CD4-positive, alpha-beta T cell treated with Interleukin-21 for 1 hour (primary cell): ENCODE data around the gene TBPL1.
A peak's percentile ranks its signal among the peaks of the same experiment; 100 is the strongest.
"Not testable (repeated sequence)": the region's sequence is repeated elsewhere in the genome, so short reads cannot be mapped to it uniquely, and the experiment has no call there.

ENCODE experiments used
- DNase-seq: peaks from one replicate; pipeline ENCODE4 v3.0.0-alpha.2; 2020

TBPL1 gene

DNA sequence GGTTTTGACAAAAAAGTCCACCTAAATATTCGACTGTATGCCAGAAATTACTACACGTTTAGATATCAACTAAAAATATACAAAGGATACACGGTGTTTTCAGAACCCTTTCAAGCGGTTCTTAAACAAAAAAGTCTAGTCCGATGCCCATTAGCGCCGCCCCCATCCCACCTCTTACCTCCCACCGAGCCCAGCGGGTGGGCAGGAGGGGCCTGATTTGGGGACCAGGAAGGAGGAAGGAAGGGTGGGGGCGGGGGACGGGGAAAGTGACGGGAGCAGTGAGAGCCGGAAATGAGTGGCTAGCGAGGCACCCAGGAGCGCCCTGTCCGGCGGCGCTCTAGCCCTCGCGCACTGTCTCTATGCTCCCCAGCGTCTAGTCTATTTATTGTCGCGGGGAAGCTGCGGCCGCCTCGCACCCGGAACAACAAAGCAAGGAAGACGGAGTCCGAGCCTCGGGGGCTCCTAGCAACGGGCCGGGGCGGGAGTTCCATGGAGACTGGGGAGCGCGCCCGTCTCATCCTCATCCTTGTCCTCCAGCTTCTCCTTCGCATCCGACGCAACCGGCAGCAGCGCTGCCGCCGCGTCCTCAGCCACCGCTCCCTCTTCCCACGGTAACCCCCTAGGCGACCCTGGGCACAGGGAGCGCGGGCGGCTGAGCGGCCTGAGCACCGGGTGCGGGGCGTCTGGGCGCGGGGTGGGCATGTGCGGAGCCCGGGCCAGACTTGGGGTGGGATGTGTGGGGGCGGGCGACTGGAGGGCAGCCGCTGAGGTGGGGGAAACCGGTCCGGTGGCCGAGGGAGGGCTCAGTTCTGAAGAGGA, at the start of gene TBPL1:
Gene TBPL1, plus strand, starts transcription at position 410 of the 819 bp plus-strand sequence. CDS start 26,902 bp downstream, outside the sequence.
- peak; percentile 94 for DNase-seq

DNA sequence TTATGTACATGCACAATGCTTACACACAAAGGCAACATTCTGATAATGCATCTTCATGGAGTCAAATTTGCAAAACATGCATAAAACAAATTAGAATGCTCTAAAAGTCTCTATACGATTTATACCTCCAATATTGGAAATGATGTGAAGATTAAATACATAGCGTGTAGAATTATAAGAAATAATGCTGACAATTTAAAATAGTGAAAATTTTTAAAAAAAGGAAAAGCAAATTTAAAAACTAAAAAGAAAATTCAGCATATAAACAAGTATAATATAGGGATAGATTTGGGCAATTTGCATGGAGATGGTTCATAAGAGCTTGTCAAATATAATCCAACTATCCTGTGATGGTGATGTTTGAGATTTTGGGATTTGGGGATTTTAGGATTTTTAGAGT, 49.2 kb upstream of the TBPL1 start:
- no peak for DNase-seq

DNA sequence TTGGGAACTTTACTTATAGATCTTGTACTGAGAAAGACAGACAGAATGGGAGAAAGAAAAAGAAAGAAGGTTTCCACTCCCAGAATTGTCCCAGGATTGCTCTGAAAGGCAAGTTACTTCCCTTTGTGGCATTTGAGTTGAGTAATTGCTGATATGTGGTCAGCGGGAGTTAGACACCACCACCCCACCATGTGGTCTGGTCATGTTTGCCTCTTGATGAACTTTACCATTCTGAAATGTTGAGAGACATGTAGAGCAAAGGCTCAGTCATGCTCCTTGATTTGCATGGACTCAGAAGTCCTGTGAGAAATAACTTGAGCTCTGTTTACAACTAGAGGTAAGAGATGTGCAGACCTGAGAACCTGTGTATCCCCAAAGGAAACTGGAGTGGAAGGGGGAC, 47.0 kb upstream of the TBPL1 start:
- DNase-seq = no peak

DNA sequence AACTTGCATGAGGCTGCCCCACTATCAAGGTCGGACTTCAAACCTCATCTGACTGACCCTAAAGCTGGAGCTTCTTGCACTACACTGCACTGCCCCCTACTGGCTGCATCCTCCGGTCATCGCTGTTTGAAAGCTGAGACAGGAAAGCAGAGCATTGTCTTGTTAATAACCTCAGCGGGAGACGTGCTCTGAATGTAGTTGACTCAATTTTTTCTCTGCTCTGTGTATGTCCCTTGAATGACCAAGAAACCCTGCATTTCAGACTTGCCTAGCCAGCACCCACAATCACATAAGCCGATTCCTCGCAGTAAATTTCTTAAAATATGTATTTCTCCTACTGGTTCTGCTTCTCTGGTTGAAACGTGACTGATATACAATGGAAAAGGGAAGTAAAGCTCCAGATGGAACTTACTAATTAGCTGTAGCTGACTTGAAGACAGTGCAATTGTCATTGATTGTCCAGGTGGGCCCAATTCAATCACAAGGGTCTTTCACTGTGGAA, 36.3 kb upstream of the TBPL1 start:
- DNase-seq = peak; percentile 65

DNA sequence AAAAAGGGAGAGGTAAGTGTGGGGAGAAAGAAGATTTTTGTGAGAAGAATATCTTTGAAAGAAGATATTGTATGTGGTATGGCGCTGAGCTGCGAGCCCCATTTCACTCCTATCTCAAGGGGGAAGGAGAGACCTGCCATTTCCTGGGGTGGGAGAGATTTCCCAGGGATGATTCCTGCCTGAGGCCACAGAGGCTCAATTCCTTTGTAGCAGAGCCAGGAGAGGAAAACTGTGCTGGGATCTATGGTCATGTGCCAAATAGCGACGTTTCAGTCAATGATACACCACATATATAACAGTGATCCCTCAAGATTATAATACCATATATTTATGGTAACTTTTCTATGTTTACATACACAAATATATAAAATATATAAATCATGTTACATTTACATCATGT, 35.2 kb upstream of the TBPL1 start:
- no peak for DNase-seq

DNA sequence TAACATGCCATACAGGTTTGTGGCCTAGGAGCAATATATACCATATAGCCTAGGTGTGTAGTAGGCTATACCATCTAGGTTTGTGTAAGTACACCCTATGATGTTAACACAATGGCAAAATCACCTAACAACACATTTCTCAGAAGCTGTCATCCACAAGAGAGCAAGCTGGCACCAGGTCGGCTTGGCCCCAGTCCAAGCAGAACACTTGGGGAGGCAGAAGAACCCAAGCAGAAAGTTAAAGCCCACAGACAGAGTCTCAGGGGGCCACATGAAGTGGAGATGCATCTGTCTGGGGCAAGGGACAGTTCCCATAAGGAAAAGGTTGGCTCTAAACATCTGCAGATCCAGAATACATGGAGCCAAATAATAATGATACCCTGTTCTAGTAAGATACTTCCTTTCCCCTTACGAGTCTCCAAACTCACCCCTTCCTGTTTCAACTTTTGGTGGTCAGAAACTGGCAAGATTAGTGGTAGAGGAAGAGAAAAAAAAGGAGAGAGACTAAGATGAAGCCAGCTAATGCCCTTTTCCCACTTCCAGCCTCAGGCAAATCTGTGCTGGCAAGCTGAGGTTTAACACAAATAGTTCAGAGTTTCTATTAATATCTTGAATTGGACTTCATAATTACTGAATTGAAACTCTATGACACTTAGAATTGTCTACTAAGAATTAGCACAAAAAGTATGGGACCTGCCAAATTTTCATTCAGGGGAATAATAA, 34.7 kb upstream of the TBPL1 start:
- DNase-seq = no peak

DNA sequence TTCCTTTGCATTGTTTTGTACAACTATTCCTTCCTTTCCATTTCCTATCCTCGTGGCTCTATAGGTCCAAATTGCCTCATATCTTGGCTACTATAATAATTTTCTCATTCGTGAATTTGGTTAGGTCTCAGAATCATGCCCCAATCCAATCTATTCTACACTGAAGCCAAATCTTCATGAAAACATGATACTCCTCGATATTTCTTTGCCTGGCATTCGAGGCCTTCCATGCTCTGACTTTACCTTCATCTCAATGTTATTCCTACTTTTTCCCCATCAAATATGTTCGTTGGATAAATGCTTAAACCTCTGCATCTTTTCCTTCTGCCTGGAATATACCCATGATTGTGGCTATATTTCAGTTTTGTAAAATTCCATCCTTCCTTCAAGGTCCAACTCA, 33.7 kb upstream of the TBPL1 start:
- DNase-seq = no peak

DNA sequence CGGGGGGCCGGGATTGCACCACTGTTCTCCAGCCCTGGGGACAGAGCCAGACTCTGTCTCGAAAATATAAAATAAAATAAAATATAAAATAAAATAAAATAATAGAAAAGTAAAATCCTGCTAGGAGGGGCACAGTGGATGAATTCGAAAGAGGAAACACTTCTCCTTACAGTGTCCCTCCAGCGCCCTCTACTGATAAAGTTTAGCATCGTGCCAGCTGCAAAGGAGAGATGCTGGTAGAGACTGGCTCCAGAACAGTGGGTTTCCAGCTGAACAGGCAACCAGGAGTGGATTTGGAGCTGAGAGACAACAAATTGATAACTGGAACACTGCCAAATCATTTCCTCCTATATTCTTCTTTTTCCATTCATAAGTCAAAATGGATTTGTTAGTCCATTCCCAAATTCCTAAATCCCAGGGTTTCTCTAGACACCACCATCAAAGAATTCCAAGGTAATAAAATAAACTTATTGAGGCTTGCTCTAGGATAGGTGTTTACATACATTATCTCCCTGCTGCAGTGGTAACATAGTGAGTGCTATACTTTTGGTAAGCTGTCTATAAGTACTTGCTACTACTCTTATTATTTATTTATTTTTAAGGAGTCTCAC, 31.7 kb upstream of the TBPL1 start:
- DNase-seq = peak; percentile 75

DNA sequence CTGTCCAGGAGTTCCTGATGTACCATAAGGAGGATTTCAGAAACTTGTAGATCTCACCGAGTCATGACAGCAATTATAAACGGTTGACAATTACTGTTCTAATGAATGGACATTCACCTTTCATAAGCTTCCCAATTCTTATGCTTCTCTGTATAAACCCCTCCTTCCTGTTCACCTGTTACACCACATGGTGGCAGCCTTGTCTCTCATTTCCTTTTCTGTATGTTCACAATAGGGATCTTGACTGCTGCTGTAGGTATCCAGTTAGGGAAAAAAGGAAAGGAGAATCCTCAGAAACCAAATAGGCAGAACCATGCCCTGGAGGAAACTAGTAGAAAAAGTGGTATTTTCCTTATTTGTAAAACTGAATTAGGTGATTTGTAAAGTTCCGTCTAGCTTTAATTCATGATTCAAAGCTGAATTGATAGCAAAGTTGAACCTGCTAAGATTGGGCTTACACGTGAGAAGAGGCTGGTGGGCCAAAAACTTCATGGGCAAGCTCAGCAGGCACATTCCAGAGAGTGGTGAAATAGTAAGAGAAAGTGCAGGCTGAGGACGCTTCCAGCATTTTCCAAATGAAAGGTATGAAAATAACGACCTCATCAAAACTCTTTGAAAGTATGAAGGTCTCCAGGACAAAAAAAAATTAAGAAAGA, 29.0 kb upstream of the TBPL1 start:
- DNase-seq = peak; percentile 72

DNA sequence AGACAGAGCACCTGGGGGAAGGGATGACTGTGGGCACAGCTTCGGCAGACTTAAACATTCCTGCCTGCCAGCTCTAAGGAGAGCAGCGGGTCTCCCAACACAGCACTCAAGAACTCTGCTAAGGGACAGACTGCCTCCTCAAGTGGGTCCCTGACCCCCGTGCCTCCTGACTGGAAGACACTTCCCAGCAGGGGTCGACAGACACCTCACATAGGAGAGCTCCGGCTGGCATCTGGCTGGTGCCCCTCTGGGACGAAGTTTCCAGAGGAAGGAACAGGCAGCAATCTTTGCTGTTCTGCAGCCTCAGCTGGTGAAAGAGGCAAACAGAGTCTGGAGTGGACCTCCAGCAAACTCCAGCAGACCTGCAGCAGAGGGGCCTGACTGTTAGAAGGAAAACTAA, 21.8 kb upstream of the TBPL1 start:
- not testable (repeated sequence) for DNase-seq

DNA sequence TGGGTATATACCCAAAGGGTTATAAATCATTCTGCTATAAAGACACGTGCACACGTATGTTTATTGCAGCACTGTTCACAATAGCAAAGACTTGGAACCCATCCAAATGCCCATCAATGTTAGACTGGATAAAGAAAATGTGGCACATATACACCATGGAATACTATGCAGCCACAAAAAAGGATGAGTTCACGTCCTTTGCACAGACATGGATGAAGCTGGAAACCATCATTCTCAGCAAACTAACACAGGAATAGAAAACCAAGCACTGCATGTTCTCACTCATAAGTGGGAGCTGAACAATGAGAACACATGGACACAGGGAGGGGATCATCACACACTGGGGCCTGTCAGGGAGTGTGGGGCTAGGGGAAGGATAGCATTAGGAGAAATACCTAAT, 16.7 kb upstream of the TBPL1 start:
- not testable (repeated sequence) for DNase-seq

DNA sequence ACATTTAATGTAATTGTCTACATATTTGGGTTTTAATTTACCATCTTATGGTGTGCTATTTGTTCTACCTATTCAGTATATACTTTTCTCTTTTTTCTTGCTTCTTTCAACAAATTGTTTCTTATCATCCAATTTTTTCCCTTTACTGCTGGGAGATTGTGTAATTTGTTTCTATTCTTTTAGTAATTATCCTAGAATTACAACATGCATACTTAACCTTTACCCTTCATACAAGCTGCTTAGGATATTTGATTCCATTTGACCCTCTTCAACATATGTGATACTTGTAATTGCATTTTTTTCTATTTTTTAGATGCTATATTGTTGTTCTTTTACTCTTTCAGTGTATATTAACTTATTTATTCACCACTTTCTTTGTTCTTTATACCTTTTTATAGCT, 15.1 kb upstream of the TBPL1 start:
- no peak for DNase-seq

DNA sequence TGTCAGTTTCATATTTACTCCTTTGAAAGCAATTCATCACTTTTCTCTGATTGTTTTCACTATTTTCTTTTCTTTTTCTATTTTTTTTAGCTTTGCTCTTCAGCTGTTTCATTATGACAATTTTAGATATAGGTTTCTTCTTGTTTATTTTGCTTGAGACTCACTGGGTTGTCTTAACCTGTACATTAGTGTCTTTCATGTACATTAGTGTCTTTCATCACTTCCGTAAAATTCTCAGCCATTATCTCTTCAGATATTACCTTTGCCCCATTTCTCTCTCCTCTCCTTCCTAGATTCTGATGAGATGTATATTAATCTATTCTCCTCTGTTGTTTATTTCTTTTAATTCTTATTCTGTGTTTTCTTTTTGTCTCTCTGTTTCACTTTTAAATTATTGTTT, 14.5 kb upstream of the TBPL1 start:
- no peak for DNase-seq

DNA sequence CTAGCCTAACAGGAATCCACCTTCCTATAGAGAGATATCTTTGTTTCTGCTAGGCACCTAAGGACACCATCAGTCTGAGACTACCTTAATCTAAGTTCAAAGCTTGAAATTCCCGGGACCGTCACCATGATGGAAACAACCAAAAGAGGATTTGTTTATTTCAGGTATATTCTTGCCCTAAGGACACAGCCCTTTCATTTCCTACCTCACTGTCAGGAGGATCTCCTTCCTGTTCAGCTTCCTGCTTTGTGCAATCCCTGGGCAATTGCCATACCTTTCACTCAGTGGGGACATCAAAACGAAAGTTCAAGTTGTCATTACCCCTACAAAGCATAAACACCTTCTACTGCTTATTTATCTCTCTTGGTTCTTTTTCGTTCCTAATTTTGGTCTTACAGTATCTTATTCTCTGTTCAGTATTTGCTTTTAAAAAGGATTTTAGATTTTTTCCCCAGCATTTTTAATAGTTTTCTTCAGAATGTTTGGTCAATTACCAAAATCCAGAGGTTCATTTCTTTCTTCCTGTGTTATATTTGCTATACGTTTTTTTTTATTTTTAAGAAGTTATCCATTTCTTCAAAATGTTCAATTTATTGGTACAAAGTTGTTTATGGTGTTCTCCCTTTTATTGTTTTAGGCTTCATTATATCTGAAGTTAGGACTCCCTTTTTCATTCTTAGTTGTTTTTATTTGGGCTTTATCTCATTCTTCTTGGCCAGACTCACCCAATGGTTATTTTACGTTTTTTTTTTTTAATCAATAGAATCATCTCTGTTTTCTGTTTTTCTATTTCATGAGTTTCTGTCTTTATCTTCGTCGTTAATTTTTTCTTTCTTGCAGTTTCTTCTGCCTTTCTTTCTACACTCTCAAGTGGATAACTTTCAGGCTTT, 13.0 kb upstream of the TBPL1 start:
- no peak for DNase-seq

DNA sequence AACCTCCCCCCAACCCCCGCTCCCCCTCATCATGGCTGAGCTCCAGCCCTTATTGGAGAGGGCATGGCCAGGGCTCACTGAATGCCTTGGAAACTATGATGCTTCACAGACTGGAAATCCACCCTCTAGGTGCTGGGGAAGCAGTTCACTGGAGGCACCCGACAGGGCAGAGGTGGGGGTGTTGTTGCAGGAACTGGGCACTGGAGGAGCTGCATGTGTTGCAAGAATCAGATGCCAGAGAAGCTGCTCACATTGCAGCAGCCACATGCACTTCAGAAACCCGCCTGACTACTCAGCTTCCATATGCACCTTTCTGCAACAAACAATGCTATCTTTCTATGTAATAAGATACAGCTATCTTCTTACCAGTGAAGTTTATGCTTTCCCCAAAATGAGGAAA, 7.9 kb upstream of the TBPL1 start:
- no peak for DNase-seq

DNA sequence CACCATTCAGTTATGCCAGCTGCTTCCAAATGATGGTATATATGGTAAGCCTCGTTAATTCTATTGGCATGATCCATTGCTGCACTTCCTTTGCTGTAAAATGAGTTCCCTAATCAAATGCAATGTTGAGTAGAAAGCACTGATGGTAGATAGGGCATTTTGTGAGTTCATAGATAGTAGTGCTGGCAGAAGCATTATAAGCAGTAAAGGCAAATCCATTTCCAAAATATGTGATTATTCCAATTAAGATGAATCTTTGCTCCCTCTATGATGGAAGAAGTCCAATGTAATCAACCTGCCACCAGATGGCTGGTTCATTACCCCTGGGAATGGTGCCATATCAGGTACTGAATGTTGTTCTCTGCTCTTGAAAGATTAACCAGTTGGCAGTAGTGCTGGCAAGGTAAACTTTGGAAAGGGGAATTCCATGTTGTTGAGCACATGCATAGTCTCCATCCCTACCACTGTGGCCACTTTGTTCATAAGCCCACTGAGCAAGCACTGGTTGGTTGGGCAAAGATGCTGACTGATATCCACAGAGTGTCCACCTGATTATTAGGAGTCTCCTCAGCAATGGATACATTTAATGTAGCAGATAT, 5.6 kb upstream of the TBPL1 start:
- no peak for DNase-seq

DNA sequence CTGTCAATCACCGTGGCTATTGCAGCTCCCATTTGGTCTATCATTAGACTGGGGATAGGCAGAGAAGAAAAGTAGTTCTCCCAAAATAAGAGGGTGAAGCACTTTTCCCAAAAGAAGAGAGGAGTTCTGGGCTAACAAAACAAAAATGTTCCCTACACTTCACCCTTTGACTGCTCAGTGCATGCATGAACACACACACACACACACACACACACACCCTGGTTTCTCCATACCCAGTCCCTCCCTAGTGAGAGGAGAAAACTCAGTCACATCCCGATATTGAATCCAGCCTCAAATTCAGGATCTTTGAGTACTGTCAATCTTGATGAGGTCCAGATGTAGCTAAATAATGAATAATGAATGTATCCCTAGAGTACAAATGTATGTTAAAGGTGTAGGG, 4.6 kb upstream of the TBPL1 start:
- no peak for DNase-seq

DNA sequence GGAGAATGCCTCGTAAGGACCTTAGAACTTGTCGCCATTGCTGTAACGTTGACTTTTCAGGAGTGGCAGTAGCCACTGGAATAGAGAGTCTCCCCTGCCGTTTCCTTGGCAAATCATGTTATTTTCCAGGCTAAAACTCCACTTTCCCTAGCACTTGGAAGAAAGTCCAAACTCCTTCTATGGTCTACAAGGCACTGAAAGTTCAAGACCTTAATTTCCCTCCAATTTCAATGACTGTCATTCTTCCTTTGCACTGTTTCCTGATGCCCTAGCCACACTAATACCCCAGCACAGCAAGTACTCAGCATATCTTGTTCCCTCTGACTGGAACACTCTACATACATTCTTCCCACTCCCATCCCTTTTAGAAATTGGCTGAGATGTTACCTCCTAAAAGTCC, 1.8 kb upstream of the TBPL1 start:
- DNase-seq = no peak

DNA sequence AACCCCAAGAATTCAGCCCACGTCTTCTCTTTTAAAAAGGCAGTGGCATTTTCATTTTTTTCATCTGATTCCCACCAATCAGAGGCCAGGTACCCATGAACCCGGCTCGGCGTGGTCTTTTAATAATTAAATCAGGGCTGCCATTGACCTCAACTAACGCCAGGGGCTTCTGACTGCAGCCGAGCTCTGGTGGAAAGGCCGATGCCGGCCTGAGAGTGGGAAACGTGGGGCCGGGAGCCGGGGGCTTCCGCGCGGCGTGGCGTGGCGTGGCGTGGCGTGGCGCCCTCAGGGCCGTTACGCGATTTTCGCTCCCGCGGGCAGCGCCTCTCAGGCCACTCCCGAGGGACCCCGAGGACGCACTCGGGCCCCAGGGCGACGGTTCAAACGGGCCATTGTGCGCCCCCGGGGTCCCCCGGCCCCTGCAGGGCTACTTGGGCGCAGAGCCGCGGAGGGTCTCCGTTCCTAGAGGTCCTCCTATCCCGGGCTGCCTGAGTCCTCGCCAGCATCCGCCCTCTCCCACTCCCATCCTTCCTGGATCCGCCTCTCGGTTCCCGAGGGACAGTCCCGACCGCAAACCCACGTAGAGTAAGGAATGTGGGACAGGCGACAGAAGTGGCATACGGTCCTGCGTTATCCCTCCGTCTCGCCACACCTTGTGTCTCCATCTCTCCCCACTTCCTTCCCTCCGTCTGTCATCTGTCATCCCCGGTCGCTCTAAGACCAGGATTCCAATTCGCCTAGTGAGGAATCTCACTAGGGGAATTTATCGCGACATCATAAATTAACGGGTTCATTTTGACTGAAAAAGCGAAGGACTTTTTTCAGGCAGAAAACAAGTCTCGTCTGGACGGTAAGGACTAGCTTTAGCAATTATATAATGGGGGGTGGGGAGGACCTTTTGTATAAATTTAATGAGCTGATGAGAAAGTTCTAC, 876 bp upstream of the TBPL1 start:
- peak; percentile 80 for DNase-seq

DNA sequence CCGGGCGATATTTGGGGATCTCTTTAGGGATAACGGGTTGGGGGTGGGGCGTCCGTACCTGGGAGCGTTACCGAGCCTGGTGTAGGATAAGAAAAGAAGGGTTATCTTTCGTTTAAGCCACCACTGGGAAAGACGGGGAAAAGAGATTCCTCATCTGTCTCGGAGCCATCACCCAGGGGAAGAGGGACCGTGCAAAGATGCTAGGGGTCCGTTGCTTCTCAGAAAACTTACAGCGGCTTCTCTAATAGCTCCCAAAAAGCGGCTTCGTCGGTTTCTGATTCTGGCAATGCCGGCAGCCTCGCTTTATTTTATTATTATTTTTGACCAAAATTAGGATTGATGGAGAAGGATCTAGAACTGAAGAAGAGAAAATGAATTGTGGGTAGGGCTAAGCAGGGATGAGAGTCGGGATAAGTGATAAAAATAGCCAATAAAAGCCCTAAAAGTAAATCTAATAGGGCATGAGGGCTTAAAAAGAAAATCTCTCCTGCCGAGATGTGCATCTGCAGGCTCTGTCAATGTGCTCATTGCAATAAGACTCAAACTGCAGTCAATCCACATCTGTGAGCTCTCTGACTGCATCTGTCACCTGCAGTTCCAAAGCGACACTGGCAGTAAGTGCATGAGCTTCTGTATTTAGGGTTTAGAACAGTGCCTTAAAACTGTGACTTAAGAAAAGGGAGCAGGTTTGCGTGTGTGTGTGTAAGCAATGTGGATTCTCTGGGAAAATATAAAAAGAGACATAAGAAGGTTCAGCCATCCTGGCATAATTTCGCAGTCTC, 801 bp downstream of the TBPL1 start:
- DNase-seq = no peak
